HL-60 (cell line): ENCODE results near the gene ZNF780B.

Source experiments
- CTCF ChIP-seq: IDR thresholded peaks from one replicate; pipeline ENCODE4 v1.5.1; 2011; ENCODE audit warnings: low read length, control low read depth, inconsistent platforms; ENCODE audit not compliant: insufficient read depth
- POLR2AphosphoS5 ChIP-seq: IDR thresholded peaks from 2 replicates; pipeline ENCODE4 v1.6.1; 2012; ENCODE audit warnings: low read depth
- REST ChIP-seq: IDR thresholded peaks from 2 replicates; pipeline ENCODE4 v1.6.1; 2012; ENCODE audit warnings: low read depth; ENCODE audit not compliant: insufficient replicate concordance

- TF ChIP-seq POLR2AphosphoS5 (no peak), CTCF (no peak), REST (no peak)
Observed at GRCh38 chr19:39987596-39987995, 68.4 kb downstream of the ZNF780B start.
